ENCODE measurements around the gene ZNF14.

DNA sequence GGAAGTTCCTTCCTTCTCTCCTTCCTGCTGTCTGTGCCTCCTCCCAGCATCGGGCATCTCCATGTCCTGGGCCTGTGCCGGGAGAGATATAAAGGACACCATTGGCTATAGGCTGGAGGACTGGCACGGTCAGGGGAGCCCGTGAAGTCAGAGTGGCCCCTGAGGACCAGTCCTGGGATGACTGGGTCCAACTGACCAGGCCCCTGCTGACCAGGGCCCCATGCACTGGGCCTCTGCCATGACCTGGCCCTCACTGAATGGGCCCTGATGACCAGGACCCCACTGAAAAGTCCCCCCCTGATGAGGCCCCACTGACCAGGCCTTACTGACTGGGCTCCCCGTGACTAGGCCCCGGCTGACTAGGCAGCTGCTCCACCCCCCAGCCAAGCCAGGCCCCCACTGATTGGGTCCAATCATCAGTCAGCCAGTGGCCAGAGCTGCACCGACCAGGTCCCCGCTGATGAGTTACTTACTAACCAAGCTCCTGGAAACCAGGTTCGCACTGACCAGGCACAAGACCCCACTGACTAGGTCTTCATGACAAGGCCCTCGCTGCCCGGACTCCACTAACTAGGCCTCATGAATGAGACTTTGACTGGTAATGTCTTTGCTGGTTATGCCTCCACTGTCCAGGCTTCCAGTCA lies 20.0 kb upstream of the ZNF14 start:
- no peak for TF ChIP-seq EP300 (IDR thresholded peaks at IDR 0.05)
- TF ChIP-seq, protein P1, sequence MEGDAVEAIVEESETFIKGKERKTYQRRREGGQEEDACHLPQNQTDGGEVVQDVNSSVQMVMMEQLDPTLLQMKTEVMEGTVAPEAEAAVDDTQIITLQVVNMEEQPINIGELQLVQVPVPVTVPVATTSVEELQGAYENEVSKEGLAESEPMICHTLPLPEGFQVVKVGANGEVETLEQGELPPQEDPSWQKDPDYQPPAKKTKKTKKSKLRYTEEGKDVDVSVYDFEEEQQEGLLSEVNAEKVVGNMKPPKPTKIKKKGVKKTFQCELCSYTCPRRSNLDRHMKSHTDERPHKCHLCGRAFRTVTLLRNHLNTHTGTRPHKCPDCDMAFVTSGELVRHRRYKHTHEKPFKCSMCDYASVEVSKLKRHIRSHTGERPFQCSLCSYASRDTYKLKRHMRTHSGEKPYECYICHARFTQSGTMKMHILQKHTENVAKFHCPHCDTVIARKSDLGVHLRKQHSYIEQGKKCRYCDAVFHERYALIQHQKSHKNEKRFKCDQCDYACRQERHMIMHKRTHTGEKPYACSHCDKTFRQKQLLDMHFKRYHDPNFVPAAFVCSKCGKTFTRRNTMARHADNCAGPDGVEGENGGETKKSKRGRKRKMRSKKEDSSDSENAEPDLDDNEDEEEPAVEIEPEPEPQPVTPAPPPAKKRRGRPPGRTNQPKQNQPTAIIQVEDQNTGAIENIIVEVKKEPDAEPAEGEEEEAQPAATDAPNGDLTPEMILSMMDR (IDR thresholded peaks at IDR 0.05): no peak

All from gastroesophageal sphincter (tissue), 3 donors.